Astrocyte (in vitro differentiated cells and primary cell): ENCODE results near the gene TAGAP. TPM values are rescaled to one million over a fixed set of nuclear protein-coding genes. Genes with fewer than 3 reads are reported as not detected.
"Not testable (repeated sequence)": the region's sequence is repeated elsewhere in the genome, so short reads cannot be mapped to it uniquely, and the experiment has no call there.

Experiments
- DNase-seq: peaks from one replicate; pipeline ENCODE4 v3.0.0-alpha.2; 2010; ENCODE audit warnings: low read depth
- FAIRE-seq: peaks from 2 replicates; lab custom pipeline; 2011; peaks lifted over from hg19 to GRCh38; lab: Jason Lieb, UNC
- H2AFZ ChIP-seq: 2 replicates; pipeline ENCODE4 v1.6.0; 2012; ENCODE audit warnings: low read depth, low read length, inconsistent platforms
- H3K27ac ChIP-seq: 2 replicates; pipeline ENCODE4 v1.5.1; 2011; ENCODE audit warnings: low read depth, low read length, inconsistent platforms
- H3K27me3 ChIP-seq: 2 replicates; pipeline ENCODE4 v1.6.0; 2011; ENCODE audit warnings: low read length, inconsistent platforms; ENCODE audit not compliant: insufficient read depth
- H3K36me3 ChIP-seq: 2 replicates; pipeline ENCODE4 v1.5.1; 2011; ENCODE audit warnings: low read length, inconsistent platforms; ENCODE audit not compliant: insufficient read depth
- H3K4me1 ChIP-seq: 2 replicates; pipeline ENCODE4 v1.5.1; 2011; ENCODE audit warnings: low read length, inconsistent platforms; ENCODE audit not compliant: insufficient read depth
- H3K4me2 ChIP-seq: 2 replicates; pipeline ENCODE4 v1.6.0; 2012; ENCODE audit warnings: low read length, inconsistent platforms
- H3K4me3 ChIP-seq: 2 replicates; pipeline ENCODE4 v1.5.1; 2011; ENCODE audit warnings: low read depth, mild to moderate bottlenecking, low read length, inconsistent platforms; ENCODE audit not compliant: insufficient read depth
- H3K79me2 ChIP-seq: 2 replicates; pipeline ENCODE4 v1.6.0; 2012; ENCODE audit warnings: mild to moderate bottlenecking, low read length, inconsistent platforms; ENCODE audit not compliant: insufficient read depth
- H3K9ac ChIP-seq: 2 replicates; pipeline ENCODE4 v1.6.0; 2012; ENCODE audit warnings: mild to moderate bottlenecking, low read length, inconsistent platforms
- H3K9me3 ChIP-seq: 2 replicates; pipeline ENCODE4 v1.5.1; 2012; ENCODE audit warnings: low read depth, mild to moderate bottlenecking, low read length, inconsistent platforms; ENCODE audit not compliant: insufficient read depth
- H4K20me1 ChIP-seq: 2 replicates; pipeline ENCODE4 v1.6.0; 2012; ENCODE audit warnings: low read length, inconsistent platforms; ENCODE audit not compliant: insufficient read depth
- H3K27ac Mint-ChIP-seq: one replicate; pipeline ENCODE4 v1.8.0; 2021; ENCODE audit warnings: mild to moderate bottlenecking, mixed read lengths; ENCODE audit not compliant: unreplicated experiment
- H3K27me3 Mint-ChIP-seq: one replicate; pipeline ENCODE4 v1.8.0; 2021; ENCODE audit warnings: low read depth, mixed read lengths; ENCODE audit not compliant: unreplicated experiment
- H3K36me3 Mint-ChIP-seq: one replicate; pipeline ENCODE4 v1.8.0; 2021; ENCODE audit warnings: low read depth, mixed read lengths; ENCODE audit not compliant: unreplicated experiment
- H3K4me1 Mint-ChIP-seq: one replicate; pipeline ENCODE4 v1.8.0; 2021; ENCODE audit warnings: low read depth, mixed read lengths; ENCODE audit not compliant: unreplicated experiment
- H3K4me3 Mint-ChIP-seq: one replicate; pipeline ENCODE4 v1.8.0; 2021; ENCODE audit warnings: mild to moderate bottlenecking, moderate library complexity, mixed read lengths; ENCODE audit not compliant: unreplicated experiment
- H3K9me3 Mint-ChIP-seq: one replicate; pipeline ENCODE4 v1.8.0; 2021; ENCODE audit warnings: mild to moderate bottlenecking, mixed read lengths; ENCODE audit not compliant: unreplicated experiment
- EZH2 ChIP-seq: IDR thresholded peaks from 2 replicates; pipeline ENCODE4 v1.6.1; 2012; ENCODE audit warnings: mild to moderate bottlenecking, low read length, inconsistent platforms; ENCODE audit not compliant: insufficient read depth
- total RNA-seq: library from RNA; stranded (reverse); gene quantifications from 2 replicates; pipeline ENCODE4 v1.2.1, GENCODE V29; 2021
- TF ChIP-seq, protein P1 (sequence below): IDR thresholded peaks from 2 replicates; pipeline ENCODE4 v1.5.1; 2011; ENCODE audit warnings: low read depth, mild to moderate bottlenecking, inconsistent platforms, low read length, moderate library complexity; ENCODE audit not compliant: insufficient read depth

Gene TAGAP
- total RNA-seq, 1 donor from 2014 or later = 0.11 TPM

DNA sequence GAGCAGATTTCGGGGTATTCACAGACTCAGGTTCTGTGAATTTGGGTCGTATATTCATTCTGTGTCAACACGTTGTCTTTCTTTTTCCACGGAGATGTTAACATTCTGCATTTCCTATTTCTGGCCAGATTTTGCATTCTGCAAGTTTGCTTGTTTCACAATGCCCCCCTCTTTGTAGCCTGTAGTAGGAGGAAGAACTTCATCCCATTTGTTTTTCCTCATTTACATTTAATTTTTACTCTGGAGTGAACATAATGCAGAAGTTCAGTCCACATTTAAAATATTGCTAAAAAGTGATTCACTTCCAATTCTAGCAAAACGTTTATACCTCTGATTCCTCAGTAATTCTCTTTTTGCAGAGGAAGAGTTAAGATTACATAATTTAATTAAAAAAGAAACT lies 12.9 kb downstream of the TAGAP start:
- TF ChIP-seq EZH2 = no peak
- TF ChIP-seq, protein P1, sequence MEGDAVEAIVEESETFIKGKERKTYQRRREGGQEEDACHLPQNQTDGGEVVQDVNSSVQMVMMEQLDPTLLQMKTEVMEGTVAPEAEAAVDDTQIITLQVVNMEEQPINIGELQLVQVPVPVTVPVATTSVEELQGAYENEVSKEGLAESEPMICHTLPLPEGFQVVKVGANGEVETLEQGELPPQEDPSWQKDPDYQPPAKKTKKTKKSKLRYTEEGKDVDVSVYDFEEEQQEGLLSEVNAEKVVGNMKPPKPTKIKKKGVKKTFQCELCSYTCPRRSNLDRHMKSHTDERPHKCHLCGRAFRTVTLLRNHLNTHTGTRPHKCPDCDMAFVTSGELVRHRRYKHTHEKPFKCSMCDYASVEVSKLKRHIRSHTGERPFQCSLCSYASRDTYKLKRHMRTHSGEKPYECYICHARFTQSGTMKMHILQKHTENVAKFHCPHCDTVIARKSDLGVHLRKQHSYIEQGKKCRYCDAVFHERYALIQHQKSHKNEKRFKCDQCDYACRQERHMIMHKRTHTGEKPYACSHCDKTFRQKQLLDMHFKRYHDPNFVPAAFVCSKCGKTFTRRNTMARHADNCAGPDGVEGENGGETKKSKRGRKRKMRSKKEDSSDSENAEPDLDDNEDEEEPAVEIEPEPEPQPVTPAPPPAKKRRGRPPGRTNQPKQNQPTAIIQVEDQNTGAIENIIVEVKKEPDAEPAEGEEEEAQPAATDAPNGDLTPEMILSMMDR = no peak
- no peaks in the 10 kb centered on the region for H3K9me3 ChIP-seq

DNA sequence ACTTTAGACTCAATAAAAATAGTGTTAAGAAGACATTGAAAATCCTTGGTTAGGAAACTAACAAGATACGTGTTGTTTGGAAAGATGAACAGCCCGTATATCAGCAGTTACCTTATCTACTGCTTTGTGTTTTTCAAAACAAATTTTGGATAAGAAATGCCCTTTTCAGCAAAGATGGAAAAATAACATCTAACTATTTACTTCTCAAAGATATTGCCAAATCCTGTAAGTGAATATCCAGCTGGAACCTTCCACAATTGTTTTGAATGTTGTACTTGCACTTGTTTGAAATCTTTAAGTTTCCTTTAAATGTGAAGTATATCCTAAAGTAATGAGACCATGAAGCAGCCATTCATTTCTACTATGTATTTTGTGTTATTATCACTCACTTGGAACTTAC lies 14.6 kb downstream of the TAGAP start:
- Histone ChIP-seq H3K79me2 (no peaks in the 10 kb centered on the region), H3K4me3 (no peak overlapping the region), H2AFZ (no peak overlapping the region), H3K27ac (no peak overlapping the region), H4K20me1 (no peaks in the 10 kb centered on the region), H3K27me3 (no peaks in the 10 kb centered on the region), H3K36me3 (no peaks in the 10 kb centered on the region), H3K4me2 (no peak overlapping the region), H3K9ac (no peak overlapping the region), H3K9me3 (no peaks in the 10 kb centered on the region), H3K4me1 (no peaks in the 10 kb centered on the region)
- no peak overlapping the region for H3K4me3 Mint-ChIP-seq
- H3K4me1 Mint-ChIP-seq = peaks cover 11% of the 10 kb centered on the region
- TF ChIP-seq, protein P1 = no peak
- no peak for TF ChIP-seq EZH2
- FAIRE-seq = no peak
- peaks cover 4% of the 10 kb centered on the region for H3K9me3 Mint-ChIP-seq
- peaks cover 5% of the 10 kb centered on the region for H3K36me3 Mint-ChIP-seq
- no peaks in the 10 kb centered on the region for H3K27me3 Mint-ChIP-seq
- H3K27ac Mint-ChIP-seq = no peak overlapping the region
- DNase-seq = no peak

More for the DNA sequence above, 12.9 kb downstream of the TAGAP start:
- H2AFZ ChIP-seq = no peak overlapping the region
- Mint-ChIP-seq H3K36me3 (no peaks in the 10 kb centered on the region), H3K27ac (no peak overlapping the region), H3K27me3 (peaks cover 3% of the 10 kb centered on the region), H3K9me3 (no peaks in the 10 kb centered on the region), H3K4me1 (peaks cover 11% of the 10 kb centered on the region), H3K4me3 (no peak overlapping the region)
- no peak overlapping the region for H3K9ac ChIP-seq
- no peaks in the 10 kb centered on the region for H4K20me1 ChIP-seq
- H3K79me2 ChIP-seq = no peaks in the 10 kb centered on the region
- DNase-seq = no peak
- H3K4me1 ChIP-seq = no peaks in the 10 kb centered on the region
- no peak overlapping the region for H3K4me3 ChIP-seq
- no peaks in the 10 kb centered on the region for H3K27me3 ChIP-seq
- no peaks in the 10 kb centered on the region for H3K36me3 ChIP-seq
- no peak for FAIRE-seq
- H3K27ac ChIP-seq = no peak overlapping the region
- H3K4me2 ChIP-seq = no peak overlapping the region

DNA sequence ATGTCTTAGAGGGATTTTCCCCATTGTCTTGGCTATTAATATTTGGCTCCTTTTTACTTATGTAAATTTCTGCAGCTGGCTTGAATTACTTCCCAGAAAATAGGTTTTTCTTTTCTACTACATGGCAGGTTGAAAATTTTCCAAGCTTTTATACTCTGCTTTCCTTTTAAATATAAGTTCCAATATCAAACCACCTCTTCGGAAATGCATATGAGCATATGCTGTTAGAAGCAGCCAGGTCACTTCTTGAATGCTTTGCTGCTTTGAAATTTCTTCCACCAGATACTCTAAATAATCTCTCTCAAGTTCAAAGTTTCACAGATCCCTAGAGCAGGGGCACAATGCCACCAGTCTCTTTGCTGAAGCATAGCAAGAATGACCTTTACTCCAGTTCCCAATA lies 19.6 kb downstream of the TAGAP start:
- not testable (repeated sequence) for H3K9me3 ChIP-seq, H3K27ac ChIP-seq, H3K4me1 ChIP-seq, H4K20me1 ChIP-seq, H2AFZ ChIP-seq, H3K4me3 ChIP-seq, FAIRE-seq, H3K27me3 Mint-ChIP-seq, H3K27ac Mint-ChIP-seq, H3K9me3 Mint-ChIP-seq, H3K27me3 ChIP-seq, H3K79me2 ChIP-seq, H3K9ac ChIP-seq, H3K36me3 ChIP-seq, DNase-seq, H3K4me1 Mint-ChIP-seq, H3K4me2 ChIP-seq, H3K4me3 Mint-ChIP-seq, H3K36me3 Mint-ChIP-seq
